ENCODE measurements around the gene COQ10A.
A peak's percentile ranks its signal among the peaks of the same experiment; 100 is the strongest.

The COQ10A gene

DNA sequence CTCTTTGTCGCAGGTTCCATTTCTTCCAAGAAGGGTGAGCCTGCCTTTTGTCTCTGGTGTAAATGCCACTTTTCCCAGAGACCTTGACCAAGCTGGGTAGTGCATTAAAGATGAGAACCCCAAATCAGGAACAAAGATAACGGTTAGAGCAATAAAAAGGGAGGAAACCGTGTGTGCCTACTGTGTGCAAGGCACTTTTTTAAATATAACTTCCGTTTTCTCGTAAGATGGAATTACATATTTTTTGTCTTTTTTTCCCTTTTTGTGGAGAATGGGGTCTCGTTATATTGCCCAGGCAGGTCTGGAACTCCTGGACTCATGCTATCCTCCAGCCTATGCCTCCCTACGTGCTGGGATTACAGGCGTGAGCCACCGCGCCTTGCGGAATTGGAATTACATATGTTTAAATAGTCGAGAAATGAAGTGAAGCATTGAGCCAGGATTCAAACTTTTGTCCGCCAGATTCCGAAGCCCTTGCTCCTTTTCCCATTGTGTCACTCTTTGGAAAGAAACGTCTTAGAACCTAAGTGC, 43.1 kb upstream of the COQ10A start:
- TF ChIP-seq, protein P1, sequence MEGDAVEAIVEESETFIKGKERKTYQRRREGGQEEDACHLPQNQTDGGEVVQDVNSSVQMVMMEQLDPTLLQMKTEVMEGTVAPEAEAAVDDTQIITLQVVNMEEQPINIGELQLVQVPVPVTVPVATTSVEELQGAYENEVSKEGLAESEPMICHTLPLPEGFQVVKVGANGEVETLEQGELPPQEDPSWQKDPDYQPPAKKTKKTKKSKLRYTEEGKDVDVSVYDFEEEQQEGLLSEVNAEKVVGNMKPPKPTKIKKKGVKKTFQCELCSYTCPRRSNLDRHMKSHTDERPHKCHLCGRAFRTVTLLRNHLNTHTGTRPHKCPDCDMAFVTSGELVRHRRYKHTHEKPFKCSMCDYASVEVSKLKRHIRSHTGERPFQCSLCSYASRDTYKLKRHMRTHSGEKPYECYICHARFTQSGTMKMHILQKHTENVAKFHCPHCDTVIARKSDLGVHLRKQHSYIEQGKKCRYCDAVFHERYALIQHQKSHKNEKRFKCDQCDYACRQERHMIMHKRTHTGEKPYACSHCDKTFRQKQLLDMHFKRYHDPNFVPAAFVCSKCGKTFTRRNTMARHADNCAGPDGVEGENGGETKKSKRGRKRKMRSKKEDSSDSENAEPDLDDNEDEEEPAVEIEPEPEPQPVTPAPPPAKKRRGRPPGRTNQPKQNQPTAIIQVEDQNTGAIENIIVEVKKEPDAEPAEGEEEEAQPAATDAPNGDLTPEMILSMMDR (IDR thresholded peaks at IDR 0.05), result no peak
- TF ChIP-seq ZFX (IDR thresholded peaks at IDR 0.05; ENCODE audit: borderline replicate concordance), result no peak
- peak overlapping the region; percentile 98 for H3K27ac ChIP-seq

DNA sequence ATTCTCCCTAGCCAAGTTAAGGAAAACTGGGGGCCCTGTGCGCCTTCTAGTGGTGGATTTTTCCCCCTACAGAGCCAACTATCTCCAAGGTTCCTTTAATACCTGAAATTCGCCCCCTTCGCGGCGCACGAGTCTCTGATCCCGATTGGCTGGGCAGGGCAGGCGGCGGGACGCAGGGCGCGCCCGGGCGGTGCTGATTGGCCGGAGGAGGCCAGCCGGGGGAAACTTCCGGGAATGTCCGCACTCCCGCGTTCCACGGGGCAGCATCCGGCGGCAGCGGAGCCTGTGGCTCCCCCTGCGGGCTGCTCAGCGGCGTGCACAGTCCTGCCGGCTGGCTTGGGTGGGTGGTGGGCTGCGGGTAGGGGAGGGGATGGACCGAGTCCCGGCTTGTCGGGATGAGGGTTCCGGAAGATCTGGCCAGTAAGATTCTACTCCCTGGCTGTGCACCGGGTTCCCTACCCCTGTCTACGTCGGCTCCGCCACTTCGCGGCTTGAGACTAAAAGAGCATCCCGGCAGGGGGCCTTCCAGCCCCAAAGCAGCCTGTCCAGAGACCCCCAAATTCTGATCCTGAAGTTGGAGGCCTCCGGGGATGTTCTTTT, 42.5 kb upstream of the COQ10A start, which contains the start of gene NABP2:
Gene NABP2 (plus strand): TSS at position 241 of the 600 bp plus-strand sequence. CDS start 515 bp downstream, outside the sequence.
- H3K27ac ChIP-seq, result peak within 1 kb of the TSS; percentile 98
- no peak for TF ChIP-seq ZFX (IDR thresholded peaks at IDR 0.05; ENCODE audit: borderline replicate concordance)
- TF ChIP-seq, protein P1 (IDR thresholded peaks at IDR 0.05), result peak; percentile 100

DNA sequence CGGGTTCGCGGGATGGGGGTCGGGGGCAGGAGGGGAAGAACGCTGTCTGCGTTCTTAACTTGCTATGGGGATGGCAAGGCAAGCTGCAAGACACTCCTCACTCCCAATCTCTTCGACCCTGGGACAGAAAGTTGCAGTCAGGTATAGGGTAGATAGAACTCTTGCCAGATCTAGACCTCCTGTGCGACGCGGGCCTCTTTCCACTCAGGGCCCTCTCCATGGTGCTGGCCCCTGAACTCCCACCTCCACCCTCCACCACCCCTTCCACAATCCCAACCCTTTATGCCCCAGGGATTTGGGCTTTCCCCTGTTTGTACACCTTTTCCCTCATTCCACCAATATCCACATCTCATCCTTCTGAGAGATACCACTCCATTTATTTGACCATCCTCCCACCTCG, 41.8 kb upstream of the COQ10A start:
- TF ChIP-seq, protein P1 (IDR thresholded peaks at IDR 0.05), result no peak
- TF ChIP-seq ZFX (IDR thresholded peaks at IDR 0.05; ENCODE audit: borderline replicate concordance), result no peak
- peak overlapping the region; percentile 98 for H3K27ac ChIP-seq

DNA sequence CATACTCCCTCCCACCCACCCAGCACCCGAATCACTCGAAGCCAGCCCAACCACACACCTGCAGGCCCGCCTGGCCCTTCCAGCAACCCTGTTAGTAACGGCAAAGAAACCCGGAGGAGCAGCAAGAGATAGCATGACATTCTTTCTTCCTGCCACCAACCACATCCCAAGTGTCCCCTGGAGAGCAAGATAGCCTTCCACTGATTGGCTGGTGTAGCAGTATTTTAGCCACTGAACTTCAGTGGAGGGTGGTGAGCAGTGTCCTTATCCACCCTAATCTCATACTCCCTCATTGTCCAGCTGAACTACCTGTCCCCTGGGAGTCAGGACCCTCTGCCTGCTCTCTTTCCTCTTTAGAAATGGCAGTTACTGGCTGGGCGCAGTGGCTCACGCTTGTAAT, 37.7 kb upstream of the COQ10A start:
- TF ChIP-seq, protein P1 (IDR thresholded peaks at IDR 0.05), result no peak
- no peak for TF ChIP-seq ZFX (IDR thresholded peaks at IDR 0.05; ENCODE audit: borderline replicate concordance)
- H3K27ac ChIP-seq, result peak overlapping the region; percentile 18; the same call in 1 of the 2 replicates

DNA sequence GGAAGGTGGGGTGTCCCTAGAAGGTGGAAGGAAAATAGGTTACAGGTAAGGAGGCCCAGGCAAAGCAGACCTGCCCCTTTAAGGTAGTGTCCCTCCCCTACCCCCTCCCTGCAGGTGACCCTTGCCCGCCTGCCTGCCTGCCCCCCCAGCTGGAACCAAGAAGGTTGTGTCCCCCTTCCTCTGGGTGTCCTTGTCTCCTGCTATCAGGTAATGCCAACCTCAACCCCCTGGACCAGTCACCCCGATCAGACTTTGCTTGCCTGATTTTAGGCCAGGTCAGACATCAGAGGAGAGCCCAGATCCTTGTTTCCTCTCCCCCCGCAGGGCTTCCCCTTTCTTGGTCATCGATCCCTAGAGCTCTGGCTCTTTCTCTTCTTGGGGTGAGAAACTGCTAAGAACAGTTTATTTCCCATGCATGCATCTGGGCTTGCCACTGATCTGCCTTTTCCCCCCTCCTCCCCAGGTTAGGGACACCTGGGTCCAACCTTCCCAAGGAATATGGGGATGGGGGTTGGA, 36.8 kb upstream of the COQ10A start, which contains the start of gene SLC39A5:
Gene SLC39A5 (plus strand): TSS at position 136 of the 516 bp plus-strand sequence. CDS start 1,224 bp downstream, outside the sequence.
- no peak for TF ChIP-seq ZFX (IDR thresholded peaks at IDR 0.05; ENCODE audit: borderline replicate concordance)
- TF ChIP-seq, protein P1 (IDR thresholded peaks at IDR 0.05), result no peak
- H3K27ac ChIP-seq, result peak within 1 kb of the TSS; percentile 18; the same call in 1 of the 2 replicates

GRCh38 chr12:56230432-56231183, 36.1 kb upstream of the COQ10A start:
- TF ChIP-seq ZFX (IDR thresholded peaks at IDR 0.05; ENCODE audit: borderline replicate concordance), result no peak
- TF ChIP-seq, protein P1 (IDR thresholded peaks at IDR 0.05), result no peak
- peak overlapping the region; percentile 18; the same call in 1 of the 2 replicates for H3K27ac ChIP-seq
